PC-9 (cell line): ENCODE results near the gene MAP6D1. TPM values are rescaled to one million over a fixed set of nuclear protein-coding genes. Genes with fewer than 3 reads are reported as not detected.

Experiments
- BruUV-seq: library from RNA; stranded (reverse); fragments of 400-500 nt; replicated peaks from 2 replicates; lab custom pipeline; 2021; lab: Mats Ljungman, UMichigan
- CTCF ChIA-PET: fragments of 300-600 bp; sonication (Branson Sonifier 250); formaldehyde crosslinking; loops from one replicate; lab custom pipeline; 2022; ENCODE audit warnings: antibody characterized with exemption; lab: Charles Lee
- POLR2A ChIA-PET: fragments of 300-600 bp; sonication (Branson Sonifier 250); formaldehyde crosslinking; loops from one replicate; lab custom pipeline; 2022; ENCODE audit warnings: antibody characterized with exemption; ENCODE audit not compliant: unreplicated experiment; lab: Charles Lee
- DNase-seq, 2 experiments: peaks; one replicate each; pipeline versions ENCODE4 v3.0.0 to v3.0.0-alpha.2; 2015 to 2022; ENCODE audit warnings: mixed read lengths in 1 of 2
- H2AFZ ChIP-seq: fragments of 200-600 bp; sonication (generic); 2 replicates; pipeline ENCODE4 v1.8.1; 2017; ENCODE audit warnings: antibody characterized with exemption
- H3F3A ChIP-seq: fragments of 200-600 bp; sonication (generic); 2 replicates; pipeline ENCODE4 v1.8.1; 2017; ENCODE audit warnings: antibody characterized with exemption, mild to moderate bottlenecking, low read depth; ENCODE audit not compliant: insufficient read depth
- H3K27ac ChIP-seq: fragments of 200-600 bp; sonication (generic); 2 replicates; pipeline ENCODE4 v1.6.1; 2016; ENCODE audit warnings: mixed run types
- H3K27me3 ChIP-seq: fragments of 200-600 bp; sonication (generic); 2 replicates; pipeline ENCODE4 v1.6.1; 2016; ENCODE audit warnings: low read depth, mixed run types; ENCODE audit not compliant: insufficient read depth
- H3K36me3 ChIP-seq: fragments of 200-600 bp; sonication (generic); 2 replicates; pipeline ENCODE4 v1.6.1; 2016; ENCODE audit warnings: low read depth, mixed run types
- H3K4me1 ChIP-seq: fragments of 200-600 bp; sonication (generic); replicated peaks from 2 replicates; pipeline ENCODE4 v1.6.1; 2016; ENCODE audit warnings: mixed run types; ENCODE audit not compliant: insufficient read depth
- H3K4me2 ChIP-seq: fragments of 200-600 bp; sonication (generic); 2 replicates; pipeline ENCODE4 v1.6.1; 2017; ENCODE audit warnings: mixed run types
- H3K4me3 ChIP-seq: fragments of 200-600 bp; sonication (generic); 2 replicates; pipeline ENCODE4 v1.6.1; 2016; ENCODE audit warnings: mixed run types
- H3K79me2 ChIP-seq: fragments of 200-600 bp; sonication (generic); 2 replicates; pipeline ENCODE4 v1.6.1; 2017; ENCODE audit warnings: low read depth, mixed run types
- H3K9me2 ChIP-seq: fragments of 200-600 bp; sonication (generic); 2 replicates; pipeline ENCODE4 v1.8.1; 2017; ENCODE audit warnings: mild to moderate bottlenecking; ENCODE audit not compliant: insufficient read depth
- H3K9me3 ChIP-seq: fragments of 200-600 bp; sonication (generic); 2 replicates; pipeline ENCODE4 v1.8.1; 2016; ENCODE audit warnings: low read depth; ENCODE audit not compliant: insufficient read depth
- H4K20me1 ChIP-seq: fragments of 200-600 bp; sonication (generic); 2 replicates; pipeline ENCODE4 v1.8.1; 2017; ENCODE audit not compliant: insufficient read depth
- CTCF ChIP-seq: fragments of 200-600 bp; sonication (generic); conservative IDR thresholded peaks from 2 replicates; pipeline ENCODE4 v1.6.1; 2017; ENCODE audit warnings: mixed run types, antibody characterized with exemption, mild to moderate bottlenecking, moderate library complexity
- EZH2 ChIP-seq: fragments of 200-600 bp; sonication (generic); IDR thresholded peaks from 2 replicates; pipeline ENCODE4 v1.8.0; 2017; ENCODE audit warnings: antibody characterized with exemption, low read depth
- intact Hi-C: fragments of 100-400 bp; cut with micrococcal nuclease; formaldehyde crosslinking; loops from one replicate; pipeline ENCODE4 v1.10.0; 2022; ENCODE audit not compliant: unreplicated experiment
- total RNA-seq: library from RNA; stranded (reverse); gene quantifications from 2 replicates; pipeline ENCODE4 v1.2.3, GENCODE V29; 2021

Gene MAP6D1
- total RNA-seq, 1 experiment from 2014 or later = 2.2 TPM

GRCh38 chr3:183817639-183818038 is 7.7 kb downstream of the MAP6D1 start:
- H2AFZ ChIP-seq = no peak overlapping the region
- ChIA-PET POLR2A (no interaction called here), CTCF (no interaction called here)
- no TSS peak for BruUV-seq
- H3K4me1 ChIP-seq = no peaks in the 10 kb centered on the region
- DNase-seq = no peak
- H3F3A ChIP-seq = no peaks in the 10 kb centered on the region
- no peaks in the 10 kb centered on the region for H3K79me2 ChIP-seq
- H3K36me3 ChIP-seq = no peaks in the 10 kb centered on the region
- no peak overlapping the region for H3K4me2 ChIP-seq
- no peak overlapping the region for H3K27ac ChIP-seq
- H3K4me3 ChIP-seq = no peak overlapping the region
- H3K27me3 ChIP-seq = no peaks in the 10 kb centered on the region
- no peak for TF ChIP-seq CTCF
- no peak for TF ChIP-seq EZH2
- no peaks in the 10 kb centered on the region for H3K9me3 ChIP-seq
- no peaks in the 10 kb centered on the region for H3K9me2 ChIP-seq
- intact Hi-C loops = no loop called here
- no peaks in the 10 kb centered on the region for H4K20me1 ChIP-seq

- intact Hi-C loops = no loop called here
- H3K4me2 ChIP-seq = no peak overlapping the region
- H3K27ac ChIP-seq = no peak overlapping the region
- TF ChIP-seq CTCF (no peak), EZH2 (no peak)
- no peaks in the 10 kb centered on the region for H3K36me3 ChIP-seq
- CTCF ChIA-PET = no interaction called here
- no peaks in the 10 kb centered on the region for H4K20me1 ChIP-seq
- H3F3A ChIP-seq = no peaks in the 10 kb centered on the region
- no peak overlapping the region for H2AFZ ChIP-seq
- H3K4me3 ChIP-seq = no peak overlapping the region
- no peak for DNase-seq
- no peaks in the 10 kb centered on the region for H3K27me3 ChIP-seq
- no peaks in the 10 kb centered on the region for H3K9me3 ChIP-seq
- POLR2A ChIA-PET = no interaction called here
- BruUV-seq = TSS peak; percentile 12
- no peaks in the 10 kb centered on the region for H3K9me2 ChIP-seq
- H3K79me2 ChIP-seq = no peaks in the 10 kb centered on the region
- no peaks in the 10 kb centered on the region for H3K4me1 ChIP-seq
Observed at GRCh38 chr3:183816681-183817510, 8.5 kb downstream of the MAP6D1 start.

GRCh38 chr3:183815951-183816475 is 9.4 kb downstream of the MAP6D1 start:
- ChIA-PET POLR2A (no interaction called here), CTCF (interaction anchor here (0.6 kb wide), 1 partner anchor 79 kb away, joined by 7 read pairs; no protein-coding TSS in a partner anchor)
- Histone ChIP-seq H4K20me1 (no peaks in the 10 kb centered on the region), H3K9me3 (no peaks in the 10 kb centered on the region), H2AFZ (no peak overlapping the region), H3K4me3 (no peak overlapping the region), H3K9me2 (no peaks in the 10 kb centered on the region), H3F3A (no peaks in the 10 kb centered on the region), H3K36me3 (no peaks in the 10 kb centered on the region), H3K27me3 (no peaks in the 10 kb centered on the region), H3K79me2 (no peaks in the 10 kb centered on the region), H3K27ac (no peak overlapping the region), H3K4me2 (no peak overlapping the region), H3K4me1 (no peaks in the 10 kb centered on the region)
- no peak for DNase-seq
- BruUV-seq = no TSS peak
- intact Hi-C loops = no loop called here
- TF ChIP-seq CTCF (no peak), EZH2 (no peak)
